CD14-positive monocyte (primary cell): Measurements from ENCODE around the gene CHST11. TPM values are rescaled to one million over a fixed set of nuclear protein-coding genes. Genes with fewer than 3 reads are reported as not detected.

Experiments
- DNase-seq, 3 donors: peaks; one replicate each; pipeline ENCODE4 v3.0.0-alpha.2; 2011 to 2022
- H2AFZ ChIP-seq: 2 replicates; pipeline ENCODE4 v1.6.0; 2012; ENCODE audit warnings: mild to moderate bottlenecking, low read depth, low read length, inconsistent platforms; ENCODE audit not compliant: insufficient read depth, poor library complexity, severe bottlenecking
- H3K27ac ChIP-seq, 2 donors: 1 replicate in 1 of 2; 2 replicates in 1 of 2; pipeline ENCODE4 v1.5.1; 2012 to 2013; ENCODE audit warnings: low read length in 2 of 2, control low read depth in 1 of 2, inconsistent platforms in 1 of 2, low read depth in 1 of 2, mild to moderate bottlenecking in 1 of 2
- H3K27me3 ChIP-seq, 2 donors: one replicate each; pipeline versions ENCODE4 v1.6.0 to v1.6.1; 2011 to 2013; ENCODE audit warnings: low read length in 2 of 2; ENCODE audit not compliant: control insufficient read depth in 2 of 2, insufficient read depth in 2 of 2
- H3K36me3 ChIP-seq, 2 donors: replicated peaks in 1 of 2; 1 replicate in 1 of 2; 2 replicates in 1 of 2; pipeline versions ENCODE4 v1.5.1 to v1.6.1; 2012 to 2013; ENCODE audit warnings: low read length in 2 of 2, control low read depth in 1 of 2, inconsistent platforms in 1 of 2, mild to moderate bottlenecking in 1 of 2; ENCODE audit not compliant: insufficient read depth in 2 of 2, control insufficient read depth in 1 of 2
- H3K4me1 ChIP-seq, 2 donors: 1 replicate in 1 of 2; 2 replicates in 1 of 2; pipeline versions ENCODE4 v1.5.1 to v1.6.1; 2012 to 2013; ENCODE audit warnings: low read length in 2 of 2, control low read depth in 1 of 2, inconsistent platforms in 1 of 2, mild to moderate bottlenecking in 1 of 2, moderate library complexity in 1 of 2; ENCODE audit not compliant: insufficient read depth in 2 of 2, control insufficient read depth in 1 of 2
- H3K4me2 ChIP-seq: replicated peaks from 2 replicates; pipeline ENCODE3; 2012; ENCODE audit warnings: low read length, moderate library complexity, mild to moderate bottlenecking; ENCODE audit not compliant: poor library complexity, severe bottlenecking; ENCODE audit errors: extremely low read depth
- H3K4me3 ChIP-seq, 3 experiments: fragments of 200-600 bp in 1 of 3; sonication (generic) in 1 of 3; replicated peaks in 1 of 3; 1 replicate in 2 of 3; 2 replicates in 1 of 3; pipeline ENCODE4 v1.5.1; 2011 to 2013; ENCODE audit warnings: low read length in 3 of 3, mild to moderate bottlenecking in 3 of 3, control low read depth in 2 of 3, low read depth in 2 of 3, inconsistent platforms in 1 of 3, moderate library complexity in 1 of 3
- H3K79me2 ChIP-seq: 2 replicates; pipeline ENCODE4 v1.6.0; 2012; ENCODE audit warnings: mild to moderate bottlenecking, control low read depth, inconsistent platforms, low read length, moderate library complexity; ENCODE audit not compliant: insufficient read depth
- H3K9ac ChIP-seq: 2 replicates; pipeline ENCODE4 v1.6.0; 2017; ENCODE audit warnings: low read length, mild to moderate bottlenecking; ENCODE audit not compliant: insufficient read depth, poor library complexity, severe bottlenecking
- H3K9me3 ChIP-seq, 2 donors: replicated peaks in 1 of 2; 1 replicate in 1 of 2; 2 replicates in 1 of 2; pipeline versions ENCODE4 v1.5.1 to v1.6.1; 2012 to 2013; ENCODE audit warnings: low read length in 2 of 2, control low read depth in 1 of 2; ENCODE audit not compliant: control insufficient read depth in 1 of 2, insufficient read depth in 1 of 2
- H4K20me1 ChIP-seq: 2 replicates; pipeline ENCODE4 v1.6.0; 2012; ENCODE audit warnings: mild to moderate bottlenecking, low read length, control low read depth, moderate library complexity; ENCODE audit not compliant: insufficient read depth
- H3K27ac Mint-ChIP-seq, 7 donors: one replicate each; pipeline ENCODE4 v1.8.0; 2020; ENCODE audit warnings: mild to moderate bottlenecking in 7 of 7, mixed read lengths in 7 of 7, moderate library complexity in 6 of 7, inconsistent platforms in 2 of 7
- H3K27me3 Mint-ChIP-seq, 3 donors: one replicate each; pipeline ENCODE4 v1.8.0; 2021 to 2022; ENCODE audit warnings: low read depth in 3 of 3, mild to moderate bottlenecking in 3 of 3, mixed read lengths in 3 of 3, moderate library complexity in 3 of 3, inconsistent platforms in 1 of 3
- H3K36me3 Mint-ChIP-seq, 2 donors: one replicate each; pipeline ENCODE4 v1.8.0; 2020; ENCODE audit warnings: mixed read lengths in 2 of 2, inconsistent platforms in 1 of 2, mild to moderate bottlenecking in 1 of 2
- H3K4me1 Mint-ChIP-seq: one replicate; pipeline ENCODE4 v1.8.0; 2020; ENCODE audit warnings: mild to moderate bottlenecking, mixed read lengths
- H3K4me3 Mint-ChIP-seq, 2 donors: one replicate each; pipeline ENCODE4 v1.8.0; 2020; ENCODE audit warnings: mild to moderate bottlenecking in 2 of 2, mixed read lengths in 2 of 2, moderate library complexity in 1 of 2
- H3K9me3 Mint-ChIP-seq, 7 donors: one replicate each; pipeline ENCODE4 v1.8.0; 2020 to 2022; ENCODE audit warnings: mixed read lengths in 7 of 7, mild to moderate bottlenecking in 6 of 7, moderate library complexity in 6 of 7, inconsistent platforms in 2 of 7
- WGBS: methylation state at CpG from one replicate; pipeline ENCODE4 v1.1.5; 2013; ENCODE audit warnings: missing lambda C conversion rate; ENCODE audit not compliant: insufficient coverage; 5-methylcytosine and 5-hydroxymethylcytosine counted together
- intact Hi-C, 2 donors: fragments of 100-400 bp; cut with micrococcal nuclease; formaldehyde crosslinking; loops; one replicate each; pipeline versions ENCODE4 v1.15.0 to v1.15.1; 2023
- polyA plus RNA-seq, 3 donors: library from polyadenylated mRNA; depleted of rRNA in 1 of 3; unstranded in 2 of 3; stranded (reverse) in 1 of 3; fragments of 300-500 nt in 2 of 3; fragments of >200 nt in 1 of 3; fragmentation: Illumina TruSeq in 2 of 3; gene quantifications; 1 replicate in 2 of 3; 2 replicates in 1 of 3; pipeline ENCODE4 v1.2.3, GENCODE V29; 2012 to 2021
- TF ChIP-seq, protein P1 (sequence below): fragments of 200-600 bp; IDR thresholded peaks from one replicate; pipeline ENCODE4 v1.8.0; 2022; ENCODE audit warnings: antibody characterized with exemption, mild to moderate bottlenecking

CHST11 gene
- polyA plus RNA-seq, 3 donors: 44.4 to 66.6 (median 48.4) TPM

- H3K36me3 Mint-ChIP-seq: peaks cover 13 to 32% of the 10 kb centered on the region in 2 donors
- Histone ChIP-seq H3K4me2 (no peak overlapping the region), H3K9me3 (no peaks in the 10 kb centered on the region), H3K9ac (no peak overlapping the region), H2AFZ (no peak overlapping the region), H3K36me3 (no peaks in the 10 kb centered on the region), H4K20me1 (peaks cover 3% of the 10 kb centered on the region), H3K4me3 (no peak overlapping the region), H3K4me1 (peaks cover 88 to 99% of the 10 kb centered on the region in 2 donors), H3K27ac (peak overlapping the region; percentile 71 to 94), H3K79me2 (peaks cover 100% of the 10 kb centered on the region), H3K27me3 (no peaks in the 10 kb centered on the region)
- no CpG with 5 or more reads among the region's 3 CpGs for WGBS
- H3K27me3 Mint-ChIP-seq: peaks cover 0 to 6% (median 0%) of the 10 kb centered on the region in 3 donors
- DNase-seq: no peak
- peaks cover 91% of the 10 kb centered on the region for H3K4me1 Mint-ChIP-seq
- H3K27ac Mint-ChIP-seq: peak overlapping the region; percentile 92 to 98 (median 93)
- TF ChIP-seq, protein P1, sequence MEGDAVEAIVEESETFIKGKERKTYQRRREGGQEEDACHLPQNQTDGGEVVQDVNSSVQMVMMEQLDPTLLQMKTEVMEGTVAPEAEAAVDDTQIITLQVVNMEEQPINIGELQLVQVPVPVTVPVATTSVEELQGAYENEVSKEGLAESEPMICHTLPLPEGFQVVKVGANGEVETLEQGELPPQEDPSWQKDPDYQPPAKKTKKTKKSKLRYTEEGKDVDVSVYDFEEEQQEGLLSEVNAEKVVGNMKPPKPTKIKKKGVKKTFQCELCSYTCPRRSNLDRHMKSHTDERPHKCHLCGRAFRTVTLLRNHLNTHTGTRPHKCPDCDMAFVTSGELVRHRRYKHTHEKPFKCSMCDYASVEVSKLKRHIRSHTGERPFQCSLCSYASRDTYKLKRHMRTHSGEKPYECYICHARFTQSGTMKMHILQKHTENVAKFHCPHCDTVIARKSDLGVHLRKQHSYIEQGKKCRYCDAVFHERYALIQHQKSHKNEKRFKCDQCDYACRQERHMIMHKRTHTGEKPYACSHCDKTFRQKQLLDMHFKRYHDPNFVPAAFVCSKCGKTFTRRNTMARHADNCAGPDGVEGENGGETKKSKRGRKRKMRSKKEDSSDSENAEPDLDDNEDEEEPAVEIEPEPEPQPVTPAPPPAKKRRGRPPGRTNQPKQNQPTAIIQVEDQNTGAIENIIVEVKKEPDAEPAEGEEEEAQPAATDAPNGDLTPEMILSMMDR: no peak
- H3K9me3 Mint-ChIP-seq: peaks cover 0 to 4% (median 0%) of the 10 kb centered on the region in 7 donors
- H3K4me3 Mint-ChIP-seq: no peak overlapping the region
- intact Hi-C loops: no loop called here
Observed at GRCh38 chr12:104681012-104681690, 224.4 kb downstream of the CHST11 start.

GRCh38 chr12:104682790-104683279 lies 226.1 kb downstream of the CHST11 start:
- peaks cover 99% of the 10 kb centered on the region for H3K79me2 ChIP-seq
- peak overlapping the region; percentile 49 for H3K9ac ChIP-seq
- TF ChIP-seq, protein P1: no peak

More at GRCh38 chr12:104682790-104683279, 226.1 kb downstream of the CHST11 start:
- H3K36me3 ChIP-seq: no peaks in the 10 kb centered on the region
- peak overlapping the region; percentile 19 to 70 (median 67) for H3K4me3 ChIP-seq
- Mint-ChIP-seq H3K27me3 (peaks cover 0 to 6% (median 0%) of the 10 kb centered on the region in 3 donors), H3K9me3 (peaks cover 0 to 4% (median 0%) of the 10 kb centered on the region in 7 donors), H3K4me1 (peaks cover 91% of the 10 kb centered on the region), H3K4me3 (peak overlapping the region; percentile 60 to 90), H3K27ac (peak overlapping the region; percentile 91 to 98 (median 96)), H3K36me3 (peaks cover 8 to 21% of the 10 kb centered on the region in 2 donors)
- peaks cover 90 to 99% of the 10 kb centered on the region in 2 donors for H3K4me1 ChIP-seq
- peak overlapping the region; percentile 63 for H3K4me2 ChIP-seq
- no peaks in the 10 kb centered on the region for H3K27me3 ChIP-seq
- peaks cover 8% of the 10 kb centered on the region for H4K20me1 ChIP-seq
- peak; percentile 69 to 79 (median 78) for DNase-seq
- peak overlapping the region; percentile 51 for H2AFZ ChIP-seq
- peak overlapping the region; percentile 78 to 94 for H3K27ac ChIP-seq
- no peaks in the 10 kb centered on the region for H3K9me3 ChIP-seq
- 0% methylated on average over 2 of the region's 7 CpGs for WGBS
- intact Hi-C loops: no loop called here
